Ovary (tissue), 9 donors: ENCODE data around the gene PET100. TPM values are rescaled to one million over a fixed set of nuclear protein-coding genes. Genes with fewer than 3 reads are reported as not detected.

ENCODE experiments used
- DNase-seq, 5 donors: peaks; one replicate each; pipeline ENCODE4 v3.0.0-alpha.2; 2019 to 2020
- H3K27ac ChIP-seq, 2 donors: fragments of 200-600 bp; one replicate each; pipeline versions ENCODE4 v1.5.1 to v1.8.0; 2019 to 2022
- H3K27me3 ChIP-seq: fragments of 200-600 bp; one replicate; pipeline ENCODE4 v1.8.0; 2022
- H3K36me3 ChIP-seq: fragments of 200-600 bp; sonication (generic); one replicate; pipeline ENCODE4 v1.5.1; 2019
- H3K4me1 ChIP-seq: one replicate; pipeline ENCODE4 v1.8.1; 2013; ENCODE audit warnings: mild to moderate bottlenecking, moderate library complexity; ENCODE audit not compliant: insufficient read depth
- H3K4me3 ChIP-seq: fragments of 200-600 bp; sonication (generic); one replicate; pipeline ENCODE4 v1.5.1; 2017
- H3K9me3 ChIP-seq, 2 donors: fragments of 200-600 bp in 1 of 2; sonication (generic) in 1 of 2; one replicate each; pipeline versions ENCODE4 v1.5.1 to v1.8.1; 2013 to 2019; ENCODE audit warnings: mild to moderate bottlenecking in 1 of 2, moderate library complexity in 1 of 2
- EP300 ChIP-seq: sonication (generic); formaldehyde crosslinking; IDR thresholded peaks from one replicate; pipeline ENCODE4 v1.6.1; 2017; ENCODE audit warnings: antibody characterized with exemption
- POLR2A ChIP-seq: fragments of 450-650 bp; IDR thresholded peaks from one replicate; pipeline ENCODE4 v1.6.1; 2017; ENCODE audit warnings: antibody characterized with exemption, mild to moderate bottlenecking, moderate library complexity
- WGBS, 3 donors: extraction: QIAGEN DNeasy Blood & Tissue Kit in 1 of 3; methylation state at CpG; one replicate each; pipeline versions ENCODE4 v1.1.5 to v1.1.7; 2013 to 2017; 5-methylcytosine and 5-hydroxymethylcytosine counted together
- intact Hi-C, 4 donors: fragments of 100-400 bp; cut with DNase I; formaldehyde crosslinking; loops; one replicate each; pipeline versions ENCODE4 v1.11.0 to v1.15.1; 2022 to 2023
- polyA plus RNA-seq, 2 donors: library from polyadenylated mRNA; stranded (reverse); fragments of 200-250 nt in 1 of 2; fragments of 350-450 nt in 1 of 2; fragmentation: Illumina TruSeq in 1 of 2; extraction: RNeasy Lipid Tissue Mini Kit (QIAGEN cat#74804) in 1 of 2; gene quantifications; one replicate each; pipeline ENCODE4 v1.2.3, GENCODE V29; 2013 to 2014
- total RNA-seq, 7 donors: library from RNA; depleted of rRNA in 2 of 7; stranded (reverse); fragments of >200 nt in 2 of 7; fragmentation: NEBNext Ultra II Directional in 3 of 7; extraction: Animal tissue kit (Norgen Biotek cat#: 25700) in 3 of 7; gene quantifications; one replicate each; pipeline versions ENCODE4 v1.1.0 to v1.2.4, GENCODE V29; 2016 to 2023
- TF ChIP-seq, protein P1 (sequence below), 3 donors: fragments of 450-650 bp in 2 of 3; fragments of 200-600 bp in 1 of 3; IDR thresholded peaks; one replicate each; pipeline versions ENCODE4 v1.5.1 to v1.8.0; 2016 to 2022; ENCODE audit warnings: antibody characterized with exemption in 3 of 3, mild to moderate bottlenecking in 1 of 3
- donor health status: DM: no; HTN: no; CAD: no; lungs with moderate emphysema.
- donor health status: DM: no; HTN: no; CAD: no.
- donor health status: Bipolar disorder and iron deficiency.
- donor health status: DM: yes; HTN: yes; CAD: no.
- donor health status: DM: no; HTN: no; CAD: no.
- donor health status: DM: yes; HTN: yes; CAD: no.

Gene PET100
- total and polyA plus RNA-seq, 9 donors, result 11.9 to 77.8 (median 53.7) TPM

DNA sequence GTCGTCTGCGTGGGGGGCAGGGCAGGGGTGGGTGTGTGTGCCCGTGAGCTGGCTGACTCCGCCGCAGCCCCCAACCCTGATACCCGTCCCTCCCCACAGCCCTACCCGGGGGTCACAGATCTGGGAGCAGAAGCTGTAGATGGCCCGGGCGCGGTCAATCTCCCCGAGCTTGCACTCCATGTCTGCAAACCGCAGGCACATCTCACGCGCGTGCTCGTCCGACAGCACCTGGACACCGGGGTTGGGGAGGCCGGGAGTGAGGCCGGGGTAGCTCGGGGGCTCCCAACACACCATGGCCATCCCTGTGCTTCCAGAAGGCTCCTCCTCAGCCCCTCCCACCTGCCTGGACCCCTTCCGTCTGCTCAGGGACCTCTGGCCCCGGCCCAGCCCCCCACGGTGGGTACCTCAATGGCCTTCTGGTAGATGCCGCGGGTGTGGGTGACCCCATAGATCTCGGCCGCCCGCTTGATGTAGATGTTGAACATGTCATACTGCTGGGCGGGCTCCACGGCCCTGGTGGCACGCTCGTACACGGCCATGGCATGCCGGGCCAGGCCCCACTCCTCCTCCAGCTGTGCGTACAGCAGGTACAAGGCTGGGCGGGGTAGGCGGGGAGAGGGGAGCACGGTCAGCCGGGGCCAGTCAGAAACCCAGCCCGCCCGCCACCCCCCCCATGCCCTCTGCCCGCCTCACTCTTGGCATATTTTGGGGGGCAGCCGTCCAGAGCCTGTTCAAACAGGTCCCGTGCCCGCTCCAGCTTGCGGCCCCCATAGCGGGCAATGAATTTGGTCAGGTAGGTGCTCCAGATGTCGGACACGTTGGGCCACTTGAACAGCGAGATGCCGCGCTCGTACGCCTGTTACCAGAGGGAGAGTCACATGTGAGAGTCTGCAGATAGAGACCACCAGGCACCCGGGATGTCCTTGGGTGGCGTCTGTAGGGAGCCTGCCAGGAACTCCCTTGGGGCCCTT lies 8.9 kb upstream of the PET100 start:
- H3K36me3 ChIP-seq, result no peaks in the 10 kb centered on the region
- H3K4me1 ChIP-seq, result no peaks in the 10 kb centered on the region
- 90 to 91% (median 90%) methylated on average over 50 to 57 of the region's 57 CpGs for WGBS, 3 donors
- H3K27ac ChIP-seq, result no peak overlapping the region
- no peaks in the 10 kb centered on the region for H3K27me3 ChIP-seq
- H3K9me3 ChIP-seq, result no peaks in the 10 kb centered on the region
- intact Hi-C loops, result no loop called here
- H3K4me3 ChIP-seq, result no peak overlapping the region
- DNase-seq, result no peak
- TF ChIP-seq POLR2A (no peak), EP300 (no peak)
- TF ChIP-seq, protein P1, sequence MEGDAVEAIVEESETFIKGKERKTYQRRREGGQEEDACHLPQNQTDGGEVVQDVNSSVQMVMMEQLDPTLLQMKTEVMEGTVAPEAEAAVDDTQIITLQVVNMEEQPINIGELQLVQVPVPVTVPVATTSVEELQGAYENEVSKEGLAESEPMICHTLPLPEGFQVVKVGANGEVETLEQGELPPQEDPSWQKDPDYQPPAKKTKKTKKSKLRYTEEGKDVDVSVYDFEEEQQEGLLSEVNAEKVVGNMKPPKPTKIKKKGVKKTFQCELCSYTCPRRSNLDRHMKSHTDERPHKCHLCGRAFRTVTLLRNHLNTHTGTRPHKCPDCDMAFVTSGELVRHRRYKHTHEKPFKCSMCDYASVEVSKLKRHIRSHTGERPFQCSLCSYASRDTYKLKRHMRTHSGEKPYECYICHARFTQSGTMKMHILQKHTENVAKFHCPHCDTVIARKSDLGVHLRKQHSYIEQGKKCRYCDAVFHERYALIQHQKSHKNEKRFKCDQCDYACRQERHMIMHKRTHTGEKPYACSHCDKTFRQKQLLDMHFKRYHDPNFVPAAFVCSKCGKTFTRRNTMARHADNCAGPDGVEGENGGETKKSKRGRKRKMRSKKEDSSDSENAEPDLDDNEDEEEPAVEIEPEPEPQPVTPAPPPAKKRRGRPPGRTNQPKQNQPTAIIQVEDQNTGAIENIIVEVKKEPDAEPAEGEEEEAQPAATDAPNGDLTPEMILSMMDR (IDR thresholded peaks at IDR 0.05), result no peak

DNA sequence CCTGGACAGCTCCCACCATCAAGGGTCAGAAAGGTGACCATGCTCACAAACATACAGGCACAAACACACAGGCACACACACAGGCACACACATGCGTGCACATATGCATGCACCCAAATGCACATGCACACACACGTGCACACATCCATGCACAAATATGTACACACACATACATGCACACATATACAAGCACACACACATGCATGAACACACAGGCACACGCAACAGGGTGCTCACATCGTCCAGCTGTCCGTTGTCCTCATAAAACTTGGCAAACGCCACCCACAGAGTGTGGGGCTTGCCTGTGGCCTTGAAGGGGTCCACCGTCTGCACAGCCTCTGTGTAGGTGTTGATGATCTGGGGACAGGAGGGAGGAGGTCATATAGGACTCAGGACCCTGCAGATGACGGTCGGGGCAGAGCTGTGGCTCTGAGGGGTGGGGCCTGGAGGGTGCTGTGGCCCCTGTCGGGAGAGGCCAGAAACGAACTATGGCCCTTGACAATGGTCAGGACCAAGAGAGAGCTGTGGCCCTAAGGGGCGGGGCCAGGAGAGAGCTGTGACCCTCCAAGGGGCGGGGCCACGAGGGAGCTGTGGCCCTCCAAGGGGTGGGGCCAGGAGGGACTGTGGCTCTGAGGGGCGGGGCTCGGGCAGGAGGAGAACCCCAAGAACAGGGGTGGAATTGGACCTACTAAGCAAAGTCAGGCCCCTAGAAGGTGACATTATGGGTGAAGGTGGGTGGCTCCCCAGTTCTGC lies 6.5 kb upstream of the PET100 start:
- intact Hi-C loops, result no loop called here
- no peaks in the 10 kb centered on the region for H3K9me3 ChIP-seq
- H3K27me3 ChIP-seq, result no peaks in the 10 kb centered on the region
- H3K36me3 ChIP-seq, result no peaks in the 10 kb centered on the region
- no peak overlapping the region for H3K27ac ChIP-seq
- WGBS, 3 donors, result 76 to 84% (median 76%) methylated on average over 16 of the region's 16 CpGs
- no peak for DNase-seq
- H3K4me1 ChIP-seq, result peaks cover 3% of the 10 kb centered on the region
- no peak for TF ChIP-seq POLR2A
- TF ChIP-seq, protein P1 (IDR thresholded peaks at IDR 0.05), result no peak
- no peak for TF ChIP-seq EP300
- H3K4me3 ChIP-seq, result no peak overlapping the region

GRCh38 chr19:7623725-7624603 lies 5.6 kb upstream of the PET100 start:
- no peak for DNase-seq
- TF ChIP-seq, protein P1 (IDR thresholded peaks at IDR 0.05), result no peak
- no peak for TF ChIP-seq EP300
- TF ChIP-seq POLR2A, result no peak
- Histone ChIP-seq H3K4me3 (no peak overlapping the region), H3K4me1 (peaks cover 7% of the 10 kb centered on the region), H3K36me3 (no peaks in the 10 kb centered on the region), H3K27me3 (no peaks in the 10 kb centered on the region), H3K9me3 (no peaks in the 10 kb centered on the region), H3K27ac (no peak overlapping the region)
- 89 to 91% (median 89%) methylated on average over 39 of the region's 39 CpGs for WGBS, 3 donors
- intact Hi-C loops, result no loop called here

- Histone ChIP-seq H3K9me3 (no peaks in the 10 kb centered on the region), H3K4me1 (peaks cover 7% of the 10 kb centered on the region), H3K27me3 (no peaks in the 10 kb centered on the region), H3K36me3 (no peaks in the 10 kb centered on the region), H3K27ac (no peak overlapping the region), H3K4me3 (no peak overlapping the region)
- no peak for DNase-seq
- TF ChIP-seq, protein P1 (IDR thresholded peaks at IDR 0.05), result no peak
- no peak for TF ChIP-seq EP300
- no peak for TF ChIP-seq POLR2A
- WGBS, 3 donors, result 79 to 82% (median 81%) methylated on average over 16 to 17 of the region's 17 CpGs
- intact Hi-C loops, result no loop called here
These were observed 4.8 kb upstream of the PET100 start for GRCh38 chr19:7624810-7625209.
